Lung microvascular endothelial cell (primary cell): ENCODE results near the gene LRP1B. TPM values are rescaled to one million over a fixed set of nuclear protein-coding genes. Genes with fewer than 3 reads are reported as not detected.
A peak's percentile ranks its signal among the peaks of the same experiment; 100 is the strongest.
"Not testable (repeated sequence)": the region's sequence is repeated elsewhere in the genome, so short reads cannot be mapped to it uniquely, and the experiment has no call there.

Source experiments
- DNase-seq, 2 donors: peaks; one replicate each; pipeline versions ENCODE4 v3.0.0 to v3.0.0-alpha.2; 2010; ENCODE audit warnings: low read depth in 2 of 2
- total RNA-seq: library from RNA; depleted of rRNA; stranded (reverse); fragments of >200 nt; gene quantifications from 2 replicates; pipeline ENCODE4 v1.2.1, GENCODE V29; 2014

LRP1B gene
- total RNA-seq, 1 donor from 2014 or later = not detected

DNA sequence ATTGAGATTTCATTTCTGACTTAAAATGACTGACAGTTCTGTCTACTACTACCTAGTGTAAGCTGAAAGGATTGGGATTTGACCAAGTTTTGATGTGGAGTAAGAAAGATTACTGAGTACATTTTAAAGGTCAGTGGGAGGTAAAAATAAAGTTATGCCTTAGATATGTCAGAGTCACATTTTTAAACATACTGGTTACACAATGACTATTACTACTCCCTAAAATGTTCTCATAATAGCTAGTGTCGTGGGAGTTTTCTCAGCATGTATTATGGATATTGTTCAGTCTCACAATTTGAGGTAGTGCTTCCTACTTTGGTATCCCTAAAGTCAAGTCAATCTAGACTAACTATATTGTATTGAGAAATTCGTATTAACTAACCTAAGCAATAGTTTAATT, 1092.5 kb downstream of the LRP1B start:
- no peak for DNase-seq

GRCh38 chr2:141037361-141037760, 1093.5 kb downstream of the LRP1B start:
- no peak for DNase-seq

GRCh38 chr2:141035846-141036420, 1094.9 kb downstream of the LRP1B start:
- DNase-seq = no peak

DNA sequence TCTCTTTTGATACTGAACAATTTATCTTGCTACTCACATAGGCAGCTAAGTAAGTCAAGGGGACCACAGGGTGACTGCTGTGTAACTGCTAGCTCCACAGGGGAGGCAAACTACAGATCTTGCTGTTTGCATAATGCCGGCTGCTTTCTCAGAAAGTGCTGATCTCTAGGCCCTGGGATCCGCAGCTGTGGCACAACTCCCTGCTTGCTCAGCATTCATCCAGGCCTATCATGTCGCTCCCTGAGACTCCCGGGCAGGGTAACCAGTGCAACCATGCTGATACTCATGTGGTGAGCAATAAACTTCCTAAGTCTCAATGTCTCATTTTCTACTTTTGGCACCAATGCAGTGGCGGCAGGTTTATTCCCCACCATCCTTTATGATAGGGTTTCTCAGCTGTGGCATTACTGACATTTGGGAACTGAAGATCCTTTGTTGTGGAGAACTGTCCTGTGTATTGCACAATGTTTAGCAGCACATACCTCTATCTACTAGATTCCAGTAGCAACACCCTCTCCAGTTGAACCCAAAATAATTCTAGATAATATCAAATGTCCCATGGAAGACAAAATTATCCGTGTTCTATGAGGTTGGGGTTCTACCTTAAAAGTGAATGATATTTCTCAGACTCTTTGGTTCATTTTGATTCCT, 1101.3 kb downstream of the LRP1B start:
- DNase-seq = no peak

DNA sequence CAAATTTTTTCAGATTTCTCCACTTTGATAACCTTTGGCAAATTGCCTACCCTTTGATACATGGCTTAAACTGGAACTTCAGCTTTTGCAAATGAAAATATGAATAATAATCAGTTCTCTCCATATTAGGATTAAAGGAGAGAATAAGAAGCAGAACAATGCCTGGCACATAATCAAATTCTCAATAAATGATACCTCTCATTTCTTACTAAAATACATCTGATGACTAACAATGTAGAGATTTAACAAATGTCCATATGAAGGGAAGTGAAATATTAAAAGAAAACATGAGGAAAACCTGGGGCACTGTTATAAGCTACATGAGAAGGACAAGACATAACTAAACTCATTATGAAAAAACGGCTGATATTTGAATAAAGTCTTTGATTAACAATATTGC, 1103.6 kb downstream of the LRP1B start:
- DNase-seq = peak; percentile 19 to 49

GRCh38 chr2:141021611-141022010, 1109.2 kb downstream of the LRP1B start:
- DNase-seq = peak; percentile 62 to 81

- DNase-seq = peak; percentile 86 to 92
Observed at GRCh38 chr2:141021109-141021508, 1109.7 kb downstream of the LRP1B start.

DNA sequence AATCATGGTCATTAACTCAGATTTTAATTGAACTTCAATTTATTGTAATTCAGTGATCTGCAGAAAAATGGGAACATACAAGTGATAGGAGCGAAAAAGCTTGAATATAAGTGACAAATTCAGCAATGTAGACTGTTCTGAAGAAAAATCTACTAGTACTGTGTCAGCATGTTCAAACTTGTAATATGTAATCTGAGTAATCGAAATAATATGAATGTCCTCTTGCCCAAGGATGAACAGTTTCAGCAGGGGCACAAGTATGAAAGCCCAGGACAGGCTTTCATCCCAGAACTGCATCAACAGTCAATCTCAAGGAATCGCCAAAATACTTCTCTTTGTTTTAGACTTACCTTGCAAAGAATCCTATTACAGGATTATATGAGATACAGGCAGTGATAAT, 1110.5 kb downstream of the LRP1B start:
- DNase-seq = no peak

DNA sequence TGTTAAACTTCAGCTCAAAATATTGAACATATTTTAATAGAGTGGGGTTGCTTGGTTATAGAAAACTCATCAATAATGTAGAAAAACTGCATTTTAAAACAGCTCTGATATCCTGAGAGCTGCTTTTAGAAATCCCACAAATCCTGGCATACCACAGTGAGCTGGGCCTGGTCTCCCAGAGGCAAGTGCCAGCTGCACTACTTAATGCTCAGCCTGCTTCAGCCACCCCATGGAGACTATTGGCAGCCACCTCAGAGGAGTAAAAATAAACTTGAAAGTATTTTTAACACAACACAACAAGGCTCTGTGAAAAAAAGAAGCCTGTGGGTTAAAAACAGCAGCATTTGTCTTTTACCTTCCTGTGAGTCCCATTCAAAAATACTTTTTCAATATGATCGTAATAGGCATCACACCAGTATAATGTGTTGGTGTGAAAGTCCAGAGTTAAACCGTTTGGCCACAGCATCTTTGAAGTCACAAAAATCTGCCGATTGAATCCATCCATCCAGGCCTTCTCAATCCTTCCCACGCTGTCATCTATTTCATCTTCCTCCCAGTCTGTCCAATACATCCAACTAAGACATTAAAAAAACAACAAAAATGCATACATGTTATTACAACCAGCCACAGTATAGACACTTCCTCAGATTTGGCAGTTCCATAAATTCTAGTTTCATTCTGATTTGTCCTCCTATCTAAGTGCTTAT, 1115.3 kb downstream of the LRP1B start:
- DNase-seq = no peak

DNA sequence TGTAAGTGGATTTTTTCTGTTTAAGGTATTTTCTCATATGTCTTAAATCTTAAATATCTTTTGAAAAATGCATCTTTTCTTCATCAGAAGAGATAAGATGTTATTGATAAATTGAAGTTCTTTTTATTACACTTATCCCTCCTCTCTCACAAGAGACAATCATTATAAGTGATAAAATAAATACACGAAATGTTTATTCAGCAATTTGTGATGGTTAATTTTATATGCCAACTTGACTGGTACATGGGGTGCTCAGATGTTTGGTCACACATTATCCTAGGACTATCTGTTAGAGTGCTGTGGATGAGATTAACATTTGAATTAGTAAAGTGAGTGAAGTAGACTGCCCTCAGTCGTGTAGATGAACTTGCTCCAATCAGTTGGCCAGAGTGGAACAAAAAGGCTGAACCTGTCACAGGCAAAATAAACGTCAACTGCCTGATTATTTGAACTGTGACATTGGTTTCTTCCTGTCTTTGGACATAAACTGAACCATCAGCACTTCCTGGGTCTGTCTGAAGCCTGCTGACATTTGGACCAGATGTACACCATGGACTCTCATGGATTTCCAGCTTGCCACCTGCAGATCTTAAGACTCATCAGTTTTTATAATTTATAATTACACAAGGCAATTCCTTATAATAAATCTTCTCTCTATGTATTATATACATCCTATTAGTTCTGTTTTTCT, 1126.7 kb downstream of the LRP1B start:
- no peak for DNase-seq

DNA sequence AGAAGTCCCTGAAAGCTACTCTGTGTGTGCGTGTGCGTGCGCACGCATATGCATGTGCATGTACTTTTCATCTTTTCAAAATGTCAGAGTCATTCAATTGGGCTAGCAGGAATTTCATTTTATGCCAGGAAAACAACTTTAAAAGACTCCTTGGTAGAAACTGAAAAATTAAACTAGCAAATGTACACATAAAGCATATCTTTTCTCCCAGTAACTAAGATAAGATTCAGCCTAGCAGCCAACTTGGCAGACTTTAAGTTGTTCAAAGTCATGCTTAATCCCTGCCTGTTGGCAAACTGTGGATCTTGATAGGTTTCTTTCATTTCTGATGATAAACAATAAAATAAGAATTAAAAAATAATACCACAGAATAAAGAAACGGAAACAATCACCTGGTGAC, 1129.1 kb downstream of the LRP1B start:
- no peak for DNase-seq

GRCh38 chr2:140998577-140998976, 1132.2 kb downstream of the LRP1B start:
- DNase-seq = no peak

DNA sequence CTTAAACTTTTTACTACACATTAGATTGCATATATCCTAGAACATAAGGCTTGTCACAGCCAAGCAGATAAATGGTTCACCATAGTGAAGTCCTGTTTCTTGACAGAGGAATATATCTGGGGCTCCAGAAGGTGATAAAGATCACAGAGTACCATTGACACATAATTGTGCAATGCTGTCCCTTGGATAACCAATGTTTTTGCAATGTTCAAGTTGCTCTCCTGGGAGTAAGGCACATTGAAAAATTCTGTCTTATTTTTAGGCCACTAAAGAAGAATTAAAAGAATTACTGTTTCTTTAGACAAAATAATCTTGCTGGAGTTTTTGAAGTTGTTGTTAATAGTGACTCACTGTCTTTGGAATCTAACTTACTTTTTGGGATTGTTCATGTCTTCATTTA, 1132.8 kb downstream of the LRP1B start:
- no peak for DNase-seq

GRCh38 chr2:140994856-140995255, 1136.0 kb downstream of the LRP1B start:
- DNase-seq = no peak

GRCh38 chr2:140990416-140990815, 1140.4 kb downstream of the LRP1B start:
- peak in 1 of 2 donors; percentile 60 for DNase-seq

DNA sequence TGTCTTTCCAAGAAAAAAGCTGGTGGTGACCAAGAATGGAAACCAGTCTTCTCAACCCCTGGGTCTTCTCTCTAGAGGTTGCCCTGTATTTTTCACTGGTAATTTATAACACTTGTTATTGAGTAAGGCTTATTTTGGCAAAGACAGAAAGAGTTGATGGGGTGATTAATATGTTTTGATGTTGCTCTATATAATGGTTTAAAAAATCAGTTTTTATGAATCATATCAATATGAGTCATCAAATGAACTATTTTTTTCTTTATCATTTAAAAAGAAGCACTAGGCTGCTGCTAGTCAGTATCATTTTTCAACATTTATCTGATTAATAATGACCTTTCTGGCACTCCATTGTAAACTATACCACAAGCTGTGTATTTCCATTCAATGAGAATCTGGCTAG, 1142.2 kb downstream of the LRP1B start:
- peak; percentile 5 to 54 for DNase-seq

DNA sequence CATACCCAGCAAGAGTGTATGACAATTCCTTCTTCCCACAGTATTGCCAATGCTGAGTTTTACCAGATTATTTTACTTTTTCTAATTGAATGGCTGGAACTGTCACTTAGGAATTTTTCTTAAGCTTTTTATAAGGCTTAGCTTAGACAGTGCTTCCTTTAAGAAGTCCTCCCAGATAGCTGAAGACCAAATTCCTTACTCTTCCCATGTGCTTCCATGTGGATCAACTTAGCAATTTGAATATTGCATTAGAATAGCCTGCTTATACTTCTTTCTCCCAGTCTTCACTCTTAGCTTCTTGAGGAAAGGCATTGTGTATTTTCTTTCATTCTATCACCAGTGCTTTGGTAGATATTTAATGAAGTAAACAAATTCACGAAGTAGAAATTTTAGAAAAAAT, 1144.4 kb downstream of the LRP1B start:
- no peak for DNase-seq

- DNase-seq = peak in 1 of 2 donors; percentile 80
Observed at GRCh38 chr2:140975237-140975636, 1155.6 kb downstream of the LRP1B start.

DNA sequence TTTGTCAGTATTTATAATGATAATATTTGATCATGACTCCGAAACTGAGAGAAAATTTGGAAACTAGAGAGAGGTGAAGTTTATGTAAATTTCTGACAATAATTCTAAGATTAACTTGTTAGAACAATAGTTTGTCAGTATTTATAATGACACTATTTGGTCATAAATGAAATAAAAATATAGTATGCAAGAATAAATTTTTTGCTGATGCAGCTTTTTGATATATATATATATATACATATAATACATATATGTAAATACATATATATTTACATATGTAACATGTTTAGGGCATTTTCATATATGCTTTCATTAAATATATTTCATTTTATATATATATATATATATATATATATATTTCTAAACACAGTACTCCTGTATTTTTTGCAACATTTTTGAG, 1158.1 kb downstream of the LRP1B start:
- DNase-seq = no peak

GRCh38 chr2:140964324-140964723, 1166.5 kb downstream of the LRP1B start:
- DNase-seq = not testable (repeated sequence)

DNA sequence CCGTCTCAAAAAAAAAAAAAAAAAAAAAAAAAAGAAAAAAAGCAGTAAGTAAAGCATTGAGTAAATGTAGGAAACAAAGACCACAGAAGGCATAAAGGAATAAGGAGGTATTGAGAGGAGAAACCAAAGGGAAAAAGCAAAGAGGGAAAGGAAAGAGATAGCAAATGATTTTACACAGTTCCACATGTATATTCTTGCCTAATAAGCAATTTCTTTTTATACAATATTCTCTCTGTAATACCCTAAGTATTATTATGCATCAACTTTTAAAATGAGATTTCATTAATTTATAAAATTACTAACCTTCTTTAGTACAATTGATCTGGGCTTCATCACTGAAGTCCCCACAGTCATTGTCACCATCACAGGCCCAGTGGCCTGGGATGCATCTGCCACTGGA, 1180.9 kb downstream of the LRP1B start:
- no peak for DNase-seq

- no peak for DNase-seq
Observed at GRCh38 chr2:140947236-140947635, 1183.6 kb downstream of the LRP1B start.
